HG03378 (cell line): ENCODE data around the gene MAP1LC3B.
"Not testable (repeated sequence)": the region's sequence is repeated elsewhere in the genome, so short reads cannot be mapped to it uniquely, and the experiment has no call there.

Experiments
- ATAC-seq: cut with Tn5 transposase; IDR thresholded peaks from one replicate; pipeline ENCODE4 v1.9.1; 2021; ENCODE audit warnings: mild to moderate bottlenecking, moderate library complexity; ENCODE audit not compliant: unreplicated experiment

Gene MAP1LC3B

GRCh38 chr16:87380403-87380802, 11.7 kb upstream of the MAP1LC3B start:
- no peak for ATAC-seq

DNA sequence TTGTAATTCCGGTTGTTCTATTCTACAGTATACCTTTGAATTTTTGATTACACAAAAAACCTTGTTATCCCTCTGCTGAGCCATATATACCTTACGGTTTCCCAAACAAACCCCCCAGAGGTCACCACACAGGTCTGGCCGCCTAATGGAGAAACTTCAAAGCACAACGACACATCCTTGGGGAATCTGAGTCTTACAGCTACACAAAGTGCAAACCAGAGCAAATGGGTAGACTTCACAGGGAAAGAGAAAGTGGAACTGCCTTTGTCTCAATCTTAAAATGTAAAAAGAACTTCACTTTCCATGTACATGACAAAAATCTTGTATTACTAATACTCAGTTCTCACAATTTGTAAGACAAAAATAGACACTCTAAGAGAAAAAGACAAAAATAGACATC, 11.3 kb upstream of the MAP1LC3B start:
- no peak for ATAC-seq

DNA sequence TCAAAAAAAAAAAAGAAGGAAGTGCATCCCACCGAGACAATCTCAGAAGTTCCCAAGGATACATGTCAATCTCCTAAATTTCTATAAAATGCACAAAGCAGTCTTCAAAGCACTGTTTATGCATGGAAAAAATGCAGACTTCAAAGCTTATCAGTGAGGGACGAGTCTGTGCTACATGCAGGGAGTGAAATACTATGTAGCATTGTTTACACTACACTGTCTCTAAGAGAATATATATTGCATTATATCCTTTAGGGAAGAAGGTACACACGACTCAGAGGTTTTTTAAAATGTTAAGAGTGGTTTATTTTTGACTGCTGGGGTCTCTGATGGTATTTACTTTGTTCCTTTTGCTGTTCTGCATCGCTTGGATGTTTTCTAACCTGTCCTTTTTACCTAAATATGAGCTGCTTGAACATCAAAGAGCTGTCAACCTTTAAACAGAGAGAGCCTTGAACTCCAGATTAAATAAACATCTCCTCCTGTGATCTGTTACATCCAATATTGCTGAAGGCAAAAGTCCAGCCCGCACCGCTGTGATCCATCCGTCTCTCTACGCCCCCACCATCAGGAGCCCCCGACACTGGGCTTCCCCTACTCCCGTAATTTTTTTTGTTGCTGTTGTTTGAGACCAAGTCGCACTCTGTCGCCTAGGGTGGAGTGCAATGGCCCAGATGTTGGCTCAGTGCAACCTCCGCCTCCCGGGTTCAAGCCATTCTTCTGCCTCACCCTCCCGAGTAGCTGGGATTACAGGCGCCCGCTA, 9.9 kb upstream of the MAP1LC3B start:
- ATAC-seq, result no peak

DNA sequence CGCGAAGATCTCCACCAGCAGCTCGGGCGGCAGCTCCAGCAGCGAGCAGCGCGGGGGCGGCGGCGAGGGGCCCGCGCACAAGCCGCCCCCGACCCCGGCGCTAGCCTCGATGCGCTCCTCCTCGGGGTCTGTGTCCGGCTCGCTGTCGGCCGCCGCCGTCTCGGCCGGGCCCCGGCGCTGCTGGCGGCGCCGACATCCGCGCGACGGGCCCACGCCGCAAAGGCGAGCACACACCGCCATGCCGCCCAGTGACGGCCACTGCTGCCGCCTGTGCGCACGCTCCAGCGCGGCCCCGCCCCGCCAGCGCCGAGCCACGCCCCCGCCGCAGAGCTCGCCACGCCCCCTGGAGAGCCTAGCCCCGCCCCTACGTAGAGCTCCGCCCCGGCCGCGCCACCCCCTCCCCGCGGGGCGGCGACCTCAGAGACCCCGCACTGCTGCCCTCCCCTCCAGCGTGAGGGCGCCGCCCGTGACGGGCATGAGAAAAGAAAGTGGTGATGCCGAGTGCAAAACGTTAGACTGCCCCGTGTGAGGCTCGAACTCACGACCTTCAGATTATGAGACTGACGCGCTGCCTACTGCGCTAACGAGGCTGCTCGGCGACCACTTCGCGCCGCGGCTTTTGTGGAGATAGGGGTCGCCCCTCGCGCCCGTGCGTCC, 8.5 kb upstream of the MAP1LC3B start, which contains the start of gene FBXO31:
Gene FBXO31, minus strand, starts transcription at position 272 of the 657 bp plus-strand sequence. Its CDS starts 32 bp downstream, at position 240.
- peak; percentile 38 for ATAC-seq

DNA sequence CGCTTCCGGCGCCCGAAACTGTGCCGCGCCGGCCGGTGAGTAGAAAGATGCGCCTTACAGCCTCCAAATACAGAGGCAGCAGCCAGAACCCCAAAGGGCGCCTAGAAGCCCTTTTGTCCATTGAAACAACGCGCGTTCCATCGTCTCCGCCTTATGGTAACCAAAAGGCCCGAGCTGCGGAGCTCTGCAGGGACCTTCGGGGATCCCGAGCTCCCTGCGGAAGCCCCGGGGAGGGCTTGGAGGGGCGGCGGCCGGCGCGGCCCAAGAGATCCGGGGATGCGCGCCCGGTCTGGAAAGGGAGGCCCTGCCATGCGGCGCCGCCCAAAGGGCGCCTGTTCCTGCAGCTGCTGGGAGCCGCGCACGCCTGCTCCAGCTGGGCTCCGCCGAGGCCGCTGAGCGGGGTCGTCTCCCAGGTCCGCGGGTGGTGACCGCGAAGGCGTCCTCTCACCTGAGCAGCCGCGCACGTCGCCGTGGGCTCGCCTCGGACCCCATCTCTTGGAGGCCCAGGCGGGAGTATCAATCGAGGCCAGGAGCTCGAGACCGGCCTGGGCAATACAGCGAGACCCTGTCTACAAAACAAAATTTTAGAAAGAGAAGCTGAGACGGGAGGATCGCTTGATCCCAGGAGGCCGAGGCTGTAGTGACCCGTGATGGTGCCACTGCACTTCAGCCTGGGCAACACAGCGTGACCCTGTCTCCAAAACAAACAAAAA, 7.8 kb upstream of the MAP1LC3B start:
- ATAC-seq, result peak; percentile 1

DNA sequence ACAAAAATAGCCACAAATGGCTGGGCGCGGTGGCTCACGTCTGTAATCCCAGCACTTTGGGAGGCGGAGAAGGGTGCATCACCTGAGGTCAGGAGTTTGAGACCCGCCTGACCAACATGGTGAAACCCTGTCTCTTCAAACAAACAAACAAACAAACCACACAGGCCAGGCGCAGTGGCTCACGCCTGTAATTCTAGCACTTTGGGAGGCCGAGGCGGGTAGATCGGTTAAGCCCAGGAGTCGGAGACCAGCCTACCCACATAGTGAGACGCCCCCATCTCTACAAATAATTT, 7.3 kb upstream of the MAP1LC3B start:
- ATAC-seq, result not testable (repeated sequence)

DNA sequence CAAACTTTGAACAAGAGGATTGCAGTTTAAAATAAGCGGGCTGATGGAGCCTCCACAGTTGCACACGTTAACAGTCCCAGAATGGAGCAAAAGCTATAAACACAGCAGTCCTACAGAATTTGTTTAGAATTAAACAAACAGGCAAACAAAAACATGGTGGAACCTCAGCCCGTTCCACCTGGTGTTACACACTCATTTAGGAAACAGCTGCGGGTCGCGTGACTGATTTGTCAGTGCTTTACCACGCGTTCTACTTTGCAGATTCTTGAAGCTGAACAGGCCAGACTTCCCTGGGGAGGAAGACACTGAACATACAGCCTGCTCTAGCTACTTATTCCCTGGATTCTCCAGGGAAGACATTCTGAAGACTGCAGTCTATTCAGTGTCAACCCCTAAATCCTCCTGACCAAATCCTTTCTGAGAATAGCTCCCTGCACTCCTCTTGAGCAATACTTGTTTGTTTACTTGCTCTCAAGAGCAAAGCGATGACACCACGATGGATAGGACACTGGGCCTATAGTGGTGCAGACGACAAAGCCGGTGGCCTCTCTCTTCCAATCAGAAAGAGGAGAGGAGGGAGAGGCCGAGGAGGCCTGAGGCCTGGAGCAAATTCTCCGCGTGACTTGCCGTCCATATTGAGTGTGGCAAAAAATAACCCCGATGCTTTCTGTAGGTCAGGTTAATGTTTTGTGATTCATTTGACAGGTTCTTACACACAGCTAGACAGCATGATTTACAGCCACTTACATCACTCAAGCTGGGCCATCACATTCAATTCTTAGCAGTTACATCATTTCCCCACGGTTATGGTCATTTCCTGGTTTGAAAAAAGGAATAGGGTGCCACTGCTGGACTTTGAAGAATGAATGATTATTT, 4.0 kb upstream of the MAP1LC3B start:
- peak; percentile 65 for ATAC-seq

DNA sequence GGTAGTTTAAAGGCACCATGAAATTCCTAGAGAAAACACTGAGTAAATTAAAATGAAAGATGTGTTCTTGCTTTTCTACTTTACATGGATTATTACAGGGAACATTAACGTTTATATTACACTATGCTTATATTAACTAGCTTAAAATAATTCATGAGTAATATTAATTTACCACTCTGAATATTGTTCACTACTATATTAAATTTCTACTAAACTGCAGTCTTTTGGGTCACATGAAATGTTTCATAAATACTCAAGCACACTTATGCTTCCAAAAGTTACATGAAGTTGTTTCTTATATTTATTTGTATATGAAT, 3.4 kb upstream of the MAP1LC3B start:
- ATAC-seq, result no peak

GRCh38 chr16:87389245-87389644, 2.9 kb upstream of the MAP1LC3B start:
- ATAC-seq, result no peak

GRCh38 chr16:87389914-87390313, 2.2 kb upstream of the MAP1LC3B start:
- ATAC-seq, result not testable (repeated sequence)

- no peak for ATAC-seq
These were observed 1.4 kb upstream of the MAP1LC3B start for GRCh38 chr16:87390641-87391323.

DNA sequence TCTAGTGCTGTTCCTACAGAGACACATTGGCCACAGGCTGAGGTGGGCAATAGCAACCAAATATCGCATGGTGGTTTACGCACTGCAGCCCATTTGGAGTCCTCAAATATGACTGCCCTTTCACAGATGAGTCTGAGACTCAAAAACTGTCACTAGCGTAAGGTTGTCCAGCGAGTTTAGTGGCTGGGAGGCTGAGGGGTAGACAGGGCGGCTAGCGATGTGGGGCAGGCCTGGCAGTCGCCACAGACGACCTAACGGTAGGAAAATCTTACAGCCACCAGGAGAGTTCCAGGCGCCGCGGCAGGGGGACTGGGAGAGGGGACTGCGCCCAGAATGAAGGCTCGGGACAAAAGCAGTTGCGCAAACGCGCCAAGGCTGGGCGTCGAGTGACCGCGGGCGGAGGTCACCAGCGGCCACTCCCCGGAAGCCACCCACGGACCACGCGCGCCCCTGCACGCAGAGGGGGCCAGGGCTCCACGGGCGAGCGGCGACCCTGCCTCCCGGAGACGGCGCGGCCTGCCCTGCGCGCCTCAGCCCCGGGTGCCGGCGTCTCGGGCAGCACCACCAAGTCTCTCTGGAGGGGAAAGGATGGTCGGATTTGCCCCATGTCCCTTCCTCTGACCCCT, 699 bp upstream of the MAP1LC3B start:
- no peak for ATAC-seq

DNA sequence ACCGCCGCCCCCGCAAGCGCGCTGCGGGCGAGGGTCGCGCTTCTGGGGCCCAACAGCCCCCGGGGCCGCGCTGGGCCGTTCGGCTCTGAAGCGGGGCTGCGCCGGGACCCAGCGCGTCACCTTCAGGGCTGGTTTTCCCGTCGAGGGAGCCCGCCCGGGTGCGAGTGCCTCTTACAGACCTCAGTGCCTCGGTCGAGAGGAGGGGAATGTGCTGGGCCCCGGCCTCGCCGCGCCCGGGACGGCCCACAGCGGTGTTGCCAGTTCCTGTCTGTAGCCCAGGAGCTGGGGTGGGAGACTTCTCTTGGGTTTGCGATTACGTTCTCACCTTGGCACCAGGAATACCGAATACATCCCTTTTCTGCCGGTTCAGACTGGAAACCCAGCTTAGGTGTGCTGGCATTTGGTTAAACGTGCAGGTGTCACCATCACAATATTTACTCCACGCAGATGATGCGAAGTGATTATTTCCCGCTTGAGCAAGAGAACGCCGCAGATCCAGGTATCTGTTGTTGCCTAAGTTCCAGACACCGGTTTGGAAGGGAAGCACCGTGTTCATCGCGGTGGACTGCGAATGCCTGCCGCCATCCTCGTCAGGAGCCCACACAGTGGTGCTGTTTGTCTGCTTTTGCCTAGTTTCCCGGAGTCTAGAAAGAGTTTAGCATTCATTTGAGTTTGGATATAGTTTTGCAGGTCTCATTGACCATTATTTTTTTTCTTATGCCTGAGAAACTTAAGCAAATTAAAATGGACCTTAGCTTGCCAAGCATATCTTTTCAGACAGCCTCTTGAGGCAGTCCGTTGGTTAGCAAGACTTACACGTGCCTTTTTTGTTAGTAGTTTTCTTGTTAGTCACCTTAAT, 914 bp downstream of the MAP1LC3B start:
- no peak for ATAC-seq

DNA sequence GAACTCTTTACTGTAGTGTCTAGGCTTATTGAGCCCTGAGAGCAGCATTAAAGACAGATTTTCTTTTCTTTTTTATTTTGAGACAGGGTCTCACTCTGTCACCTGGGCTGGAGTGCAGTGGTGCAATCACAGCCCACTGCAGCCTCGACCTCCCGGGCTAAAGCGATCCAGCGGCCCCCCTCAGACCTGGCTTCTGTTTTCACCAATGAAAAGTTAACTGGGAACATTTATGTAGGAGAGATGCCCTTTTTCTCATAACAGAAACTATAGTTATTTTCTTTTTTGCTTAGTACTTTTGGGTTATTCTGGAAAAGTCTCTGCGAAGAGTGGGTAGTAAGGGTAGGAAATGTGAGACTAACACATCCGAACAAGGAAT, 1.5 kb downstream of the MAP1LC3B start:
- ATAC-seq, result no peak

DNA sequence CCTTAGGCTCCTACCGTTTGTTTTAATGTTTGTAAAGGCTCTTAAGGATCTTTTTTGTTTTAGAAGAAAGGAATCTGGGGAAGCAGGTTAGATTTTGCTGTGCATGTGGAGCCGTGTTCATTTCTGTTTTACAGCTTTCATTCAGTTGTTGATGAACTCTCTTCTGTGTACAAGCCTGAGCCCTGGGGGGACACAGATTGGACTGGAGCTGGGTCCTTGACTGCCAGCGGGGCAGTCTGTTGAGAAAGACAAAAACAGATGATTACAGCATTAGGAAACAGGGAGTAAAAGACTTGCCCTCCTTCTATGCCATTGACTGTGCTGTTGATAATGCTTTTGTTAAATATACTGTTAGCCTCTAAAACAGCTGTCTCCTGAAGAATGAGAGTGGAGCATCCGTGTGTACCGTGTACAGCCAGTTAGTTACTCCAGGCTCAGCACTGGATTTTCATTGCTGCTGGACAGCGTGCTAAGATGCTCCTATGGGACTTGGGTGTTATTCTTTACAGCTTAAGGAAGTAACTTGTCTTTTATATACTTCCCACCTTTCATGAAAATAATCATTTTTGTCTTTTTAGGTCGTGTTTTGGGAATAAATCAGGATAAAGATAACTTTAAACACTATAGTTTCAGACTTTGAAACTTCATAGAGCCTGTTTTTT, 3.2 kb downstream of the MAP1LC3B start:
- no peak for ATAC-seq

DNA sequence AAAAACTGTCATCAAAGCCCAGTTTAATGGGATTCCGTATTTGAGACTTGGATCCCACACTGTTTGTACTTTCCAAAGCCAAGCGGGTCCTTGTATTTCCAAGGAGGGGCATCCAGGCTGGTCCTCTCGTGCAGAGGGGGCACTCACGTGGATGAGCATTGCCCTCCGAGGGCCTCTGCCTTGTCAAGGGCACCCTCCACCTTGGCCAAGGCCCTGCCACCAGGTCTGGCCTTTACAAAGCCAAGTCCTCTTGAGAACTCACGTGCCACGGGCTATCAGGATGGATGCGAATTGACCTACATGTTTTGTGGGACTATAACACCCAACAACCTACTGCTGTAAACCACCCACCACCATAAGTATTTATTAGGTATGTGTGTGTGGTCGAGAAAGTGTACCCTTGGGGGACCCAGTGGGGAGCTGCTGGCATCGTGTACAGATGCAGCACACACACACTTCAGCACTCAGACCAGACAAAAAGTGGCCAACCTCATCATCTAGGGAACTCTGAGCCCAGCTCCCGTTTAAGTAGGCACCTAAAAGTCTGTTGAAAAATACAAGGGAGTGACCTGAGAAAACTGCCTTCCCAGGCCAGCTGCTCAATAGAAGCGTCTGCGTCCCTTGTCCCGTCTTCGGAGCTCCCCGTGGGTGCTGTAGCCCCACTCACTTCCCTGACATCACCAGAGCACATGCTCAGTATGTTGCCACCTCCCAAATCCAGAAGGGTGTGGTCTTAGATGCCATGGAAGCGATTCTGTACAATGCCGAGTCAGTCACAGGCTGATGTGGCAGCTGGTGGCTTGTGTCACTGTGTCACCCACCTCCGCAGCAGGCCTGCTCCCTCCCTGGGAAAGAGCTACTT, 12.9 kb downstream of the MAP1LC3B start:
- no peak for ATAC-seq

GRCh38 chr16:87406495-87407088, 14.5 kb downstream of the MAP1LC3B start:
- ATAC-seq, result no peak
